K562 (cell line): Measurements from ENCODE around the gene GPR85. TPM values are rescaled to one million over a fixed set of nuclear protein-coding genes. Genes with fewer than 3 reads are reported as not detected.

Source experiments
- ATF6 ChIP-seq: sonication (generic); formaldehyde crosslinking; IDR thresholded peaks from 2 replicates; pipeline ENCODE4 v1.4.0; 2020; ENCODE audit warnings: mild to moderate bottlenecking, missing genetic modification reagents
- CBX8 ChIP-seq: fragments of 200-600 bp; sonication (generic); IDR thresholded peaks from 2 replicates; pipeline ENCODE4 v1.6.1; 2012; ENCODE audit warnings: borderline replicate concordance, mixed run types, low read depth, mild to moderate bottlenecking, moderate library complexity, mixed read lengths, low read length, control low read depth, inconsistent platforms; ENCODE audit not compliant: poor library complexity, severe bottlenecking; ENCODE audit errors: extremely low read depth
- CHD1 ChIP-seq: fragments of 200-600 bp; sonication (generic); IDR thresholded peaks from one replicate; pipeline ENCODE4 v1.6.1; 2012; ENCODE audit warnings: mild to moderate bottlenecking, moderate library complexity, low read length, inconsistent platforms
- CREM ChIP-seq: IDR thresholded peaks from 2 replicates; pipeline ENCODE4 v1.6.1; 2014; ENCODE audit warnings: antibody characterized with exemption, low read depth
- HMG20A ChIP-seq: fragments of 450-650 bp; formaldehyde crosslinking; conservative IDR thresholded peaks from 2 replicates; pipeline ENCODE4 v1.4.0; 2020; ENCODE audit warnings: mild to moderate bottlenecking, mixed read lengths
- ILK ChIP-seq: fragments of 450-650 bp; IDR thresholded peaks from 2 replicates; pipeline ENCODE4 v1.6.1; 2016; ENCODE audit warnings: missing genetic modification characterization, low read depth, mild to moderate bottlenecking, missing compliant biosample characterization, moderate library complexity, borderline replicate concordance
- KDM4B ChIP-seq, 2 experiments: fragments of 450-650 bp in 1 of 2; sonication (generic) in 1 of 2; IDR thresholded peaks; 2 replicates each; pipeline ENCODE4 v1.6.1; 2016 to 2017; ENCODE audit warnings: borderline replicate concordance in 2 of 2, antibody characterized with exemption in 1 of 2, low read depth in 1 of 2, mild to moderate bottlenecking in 1 of 2
- MEF2D ChIP-seq: conservative IDR thresholded peaks from 2 replicates; pipeline ENCODE4 v1.6.1; 2016; ENCODE audit warnings: low read depth, missing genetic modification characterization, missing compliant biosample characterization
- PURB ChIP-seq: sonication (generic); formaldehyde crosslinking; IDR thresholded peaks from 2 replicates; pipeline ENCODE4 v1.9.0; 2021; ENCODE audit warnings: low read depth, mild to moderate bottlenecking, missing genetic modification reagents
- PYGO2 ChIP-seq: fragments of 450-650 bp; IDR thresholded peaks from 2 replicates; pipeline ENCODE4 v1.6.1; 2016; ENCODE audit warnings: mild to moderate bottlenecking, missing genetic modification characterization, moderate library complexity, missing compliant biosample characterization
- RBM39 ChIP-seq: fragments of 200-400 bp; formaldehyde crosslinking; optimal IDR thresholded peaks from 2 replicates; pipeline ENCODE3; 2018; ENCODE audit warnings: low read depth, low read length
- SMAD1 ChIP-seq: fragments of 150-350 bp; IDR thresholded peaks from 2 replicates; pipeline ENCODE4 v1.6.1; 2014; ENCODE audit warnings: low read length, low read depth; ENCODE audit not compliant: partially characterized antibody
- SNAPC5 ChIP-seq: fragments of 250-450 bp; sonication (Bioruptor Pico); IDR thresholded peaks from 2 replicates; pipeline ENCODE4 v1.8.0; 2021; ENCODE audit warnings: moderate library complexity, mild to moderate bottlenecking, inconsistent platforms
- UBTF ChIP-seq, 2 experiments: IDR thresholded peaks; 2 replicates each; pipeline ENCODE4 v1.6.1; 2012; ENCODE audit warnings: improper control_type of control experiment in 2 of 2, low read depth in 2 of 2, low read length in 2 of 2, borderline replicate concordance in 1 of 2
- ZNF518B ChIP-seq: fragments of 250-450 bp; sonication (Bioruptor Pico); IDR thresholded peaks from 2 replicates; pipeline ENCODE4 v1.5.0; 2021; ENCODE audit warnings: mild to moderate bottlenecking, moderate library complexity
- ZNF584 ChIP-seq: fragments of 200-800 bp; sonication (Bioruptor generic); IDR thresholded peaks from 2 replicates; pipeline ENCODE4 v1.6.1; 2016; ENCODE audit warnings: low read depth, mild to moderate bottlenecking, missing genetic modification characterization, missing compliant biosample characterization
- ZNF75A ChIP-seq: fragments of 450-650 bp; formaldehyde crosslinking; IDR thresholded peaks from 2 replicates; pipeline ENCODE4 v1.4.0; 2020; ENCODE audit warnings: mild to moderate bottlenecking
- polyA plus RNA-seq, 8 experiments: library from polyadenylated mRNA; depleted of rRNA in 4 of 8; stranded (reverse) in 5 of 8; unstranded in 3 of 8; fragments of >200 nt; fragmentation: Nextera tagmentation in 2 of 8; fragmentation: Illumina TruSeq in 1 of 8; extraction: Ambion mirVana in 2 of 8; extraction: Trizol in 1 of 8; gene quantifications; 2 replicates each; pipeline versions ENCODE4 v1.2.1 to v1.2.3, GENCODE V29; 2011 to 2014; ENCODE audit warnings: inconsistent platforms in 1 of 8, missing spikeins in 1 of 8
- total RNA-seq, 7 experiments: library from RNA; depleted of rRNA in 6 of 7; stranded (reverse); fragments of >200 nt in 6 of 7; fragmentation: Illumina TruSeq in 2 of 7; extraction: Trizol in 2 of 7; gene quantifications; 2 replicates each; pipeline versions ENCODE4 v1.2.1 to v1.2.3, GENCODE V29; 2011 to 2021; ENCODE audit warnings: low replicate concordance in 1 of 7

The GPR85 gene
- total and polyA plus RNA-seq, 9 of the 15 experiments (the other 6 are each of a cell fraction or from before 2014, with no cell fraction given) = 2.9 to 18.2 (median 4.0) TPM

- TF ChIP-seq UBTF (IDR thresholded peaks at IDR 0.05; ENCODE audit: borderline replicate concordance in 1 of 2, low read depth in 2 of 2, low read length in 2 of 2) = no peak
- TF ChIP-seq ZNF584 (CRISPR knock-in tag) = peak; percentile 80; the same call in 1 of the 2 replicates
- no peak for TF ChIP-seq ILK (tag)
- peak; percentile 89 for TF ChIP-seq MEF2D (tag)
- no peak for TF ChIP-seq ZNF75A (CRISPR knock-in tag)
- TF ChIP-seq PYGO2 (tag) = no peak
- TF ChIP-seq RBM39 = no peak
- peak; percentile 82 for TF ChIP-seq SMAD1
- no peak for TF ChIP-seq SNAPC5 (CRISPR knock-in tag)
- no peak for TF ChIP-seq CBX8
- no peak for TF ChIP-seq KDM4B (IDR thresholded peaks at IDR 0.05; ENCODE audit: borderline replicate concordance in 2 of 2, low read depth in 1 of 2)
- peak; percentile 98 for TF ChIP-seq CREM
- TF ChIP-seq CHD1 = no peak
- no peak for TF ChIP-seq HMG20A (CRISPR knock-in tag)
- 0 out of 2 replicates have a peak, but pooled peaks have one; percentile 55 for TF ChIP-seq ATF6 (CRISPR knock-in tag)
- TF ChIP-seq PURB (CRISPR knock-in tag) = no peak
- no peak for TF ChIP-seq ZNF518B
Observed at GRCh38 chr7:113118074-113118959, 31.7 kb upstream of the GPR85 start, which contains the start of gene SMIM30 (continued).
